Ecto neural progenitor cell (in vitro differentiated cells): ENCODE measurements around the gene GALNT9.

Experiments used
- DNase-seq: peaks from one replicate; pipeline ENCODE4 v3.0.0-alpha.2; 2018; ENCODE audit warnings: low spot score

GALNT9 gene

GRCh38 chr12:132325733-132326130, 3.7 kb downstream of the GALNT9 start:
- no peak for DNase-seq

- no peak for DNase-seq
Measured at GRCh38 chr12:132324841-132325732, 4.3 kb downstream of the GALNT9 start.

- DNase-seq, result no peak
Measured at GRCh38 chr12:132324173-132324572, 5.2 kb downstream of the GALNT9 start.

GRCh38 chr12:132323171-132324010, 6.0 kb downstream of the GALNT9 start:
- no peak for DNase-seq

- DNase-seq, result no peak
Measured at GRCh38 chr12:132322206-132323132, 6.9 kb downstream of the GALNT9 start.

GRCh38 chr12:132321321-132322118, 7.9 kb downstream of the GALNT9 start:
- no peak for DNase-seq

GRCh38 chr12:132320767-132321211, 8.6 kb downstream of the GALNT9 start:
- DNase-seq, result no peak

- DNase-seq, result no peak
Measured at GRCh38 chr12:132319991-132320570, 9.3 kb downstream of the GALNT9 start.

GRCh38 chr12:132319359-132319950, 9.9 kb downstream of the GALNT9 start:
- DNase-seq, result no peak

- no peak for DNase-seq
Measured at GRCh38 chr12:132318618-132319033, 10.8 kb downstream of the GALNT9 start.

GRCh38 chr12:132318135-132318534, 11.3 kb downstream of the GALNT9 start:
- no peak for DNase-seq

- no peak for DNase-seq
Measured at GRCh38 chr12:132317233-132317938, 12.0 kb downstream of the GALNT9 start.

GRCh38 chr12:132316497-132317232, 12.7 kb downstream of the GALNT9 start:
- DNase-seq, result no peak

GRCh38 chr12:132315951-132316350, 13.4 kb downstream of the GALNT9 start:
- no peak for DNase-seq

GRCh38 chr12:132315507-132315906, 13.9 kb downstream of the GALNT9 start:
- no peak for DNase-seq

- no peak for DNase-seq
Measured at GRCh38 chr12:132314516-132315233, 14.7 kb downstream of the GALNT9 start.

GRCh38 chr12:132314035-132314434, 15.4 kb downstream of the GALNT9 start:
- no peak for DNase-seq

- DNase-seq, result no peak
Measured at GRCh38 chr12:132313182-132313581, 16.2 kb downstream of the GALNT9 start.
